NCI-H748 (cell line): ENCODE data around the gene PAX9.

Experiments used
- DNase-seq: peaks from one replicate; lab custom pipeline; 2025; ENCODE audit not compliant: unreplicated experiment; lab: John Stamatoyannopoulos, UW

PAX9 gene

DNA sequence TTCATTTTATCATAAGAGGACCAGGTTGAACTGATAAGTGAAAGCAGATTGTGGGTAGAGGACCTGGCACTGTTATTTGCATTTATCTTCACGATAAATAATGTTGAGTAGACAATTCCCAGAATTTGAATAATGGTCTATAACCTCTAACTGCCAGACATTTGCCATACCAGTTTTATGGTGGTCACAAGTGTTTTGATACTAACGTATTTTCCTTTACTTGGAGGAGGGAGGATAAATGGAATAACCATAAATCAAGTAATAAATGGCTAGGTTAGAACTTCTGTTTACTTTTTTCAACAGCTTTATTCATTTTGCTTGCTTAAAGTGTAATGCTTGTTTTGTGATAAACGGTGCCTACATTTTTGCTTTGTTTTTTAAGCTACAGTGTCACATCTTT is 9.5 kb downstream of the PAX9 start:
- peak; percentile 87 for DNase-seq

DNA sequence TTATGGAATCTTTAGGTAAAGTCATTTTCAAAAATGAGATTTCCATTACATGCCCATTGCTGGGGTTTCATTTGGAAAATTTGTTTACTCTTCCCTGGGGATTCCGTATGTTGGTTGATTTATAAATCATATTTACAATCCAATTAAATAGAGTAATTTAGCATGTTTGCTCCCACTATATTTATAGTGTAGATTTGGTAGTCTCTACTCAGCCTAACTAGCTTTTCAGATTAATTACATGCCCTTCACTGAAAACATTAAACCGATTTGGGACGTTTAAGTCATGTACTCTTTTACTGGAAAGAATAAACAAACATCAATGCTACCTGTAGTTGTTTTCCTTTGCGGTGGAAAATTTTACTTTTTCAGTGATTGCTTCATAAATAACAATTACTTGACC is 10.4 kb downstream of the PAX9 start:
- peak; percentile 85 for DNase-seq

DNA sequence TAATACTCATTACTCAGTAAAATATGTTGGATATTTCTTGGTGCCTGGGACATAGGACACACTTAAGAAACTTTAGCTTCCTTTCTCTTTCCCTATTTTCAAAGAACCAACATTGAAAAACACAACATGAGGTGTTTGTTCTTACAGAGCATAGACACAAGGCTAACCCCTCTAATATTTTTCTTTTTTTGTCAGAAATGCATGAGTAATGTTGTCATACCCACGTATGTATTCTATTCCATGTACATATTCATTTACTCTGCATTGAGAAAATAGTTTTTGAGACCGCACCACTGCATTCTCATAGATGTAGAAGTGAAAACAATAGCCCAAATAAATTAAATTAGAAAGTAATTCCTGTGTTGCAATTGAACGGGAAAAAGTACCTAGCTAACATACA is 13.0 kb downstream of the PAX9 start:
- DNase-seq = no peak

DNA sequence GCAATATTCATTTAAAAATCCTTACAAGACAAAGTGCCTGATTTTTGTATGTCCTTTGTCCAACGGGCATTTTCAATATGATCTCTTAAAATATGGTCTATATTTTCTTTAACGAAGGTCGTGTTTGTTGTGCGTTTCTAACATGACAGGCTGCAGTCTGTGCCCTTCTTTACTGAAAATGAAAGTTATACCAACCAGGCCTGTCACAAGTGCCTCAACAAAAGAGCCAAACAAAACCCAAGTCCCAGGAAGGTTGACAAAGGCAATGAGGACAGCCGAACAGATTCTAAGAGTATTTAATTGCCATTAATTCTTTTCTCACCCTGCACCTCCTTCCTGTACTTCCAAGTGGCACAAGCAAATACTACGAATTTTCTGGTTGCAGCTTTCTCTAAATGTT is 13.9 kb downstream of the PAX9 start:
- DNase-seq = no peak

DNA sequence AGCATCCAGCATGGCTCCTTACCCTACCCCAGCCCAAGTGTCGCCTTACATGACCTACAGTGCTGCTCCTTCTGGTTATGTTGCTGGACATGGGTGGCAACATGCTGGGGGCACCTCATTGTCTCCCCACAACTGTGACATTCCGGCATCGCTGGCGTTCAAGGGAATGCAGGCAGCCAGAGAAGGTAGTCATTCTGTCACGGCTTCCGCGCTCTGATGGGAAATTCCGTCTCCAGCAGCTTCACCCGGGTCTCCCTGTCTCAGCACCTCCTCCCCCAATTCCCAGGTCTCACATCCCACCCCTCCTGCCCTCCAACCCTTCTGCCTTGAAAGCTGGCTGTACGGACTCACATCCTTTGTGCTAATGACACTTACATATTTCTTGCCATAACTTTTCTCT is 14.6 kb downstream of the PAX9 start:
- no peak for DNase-seq

DNA sequence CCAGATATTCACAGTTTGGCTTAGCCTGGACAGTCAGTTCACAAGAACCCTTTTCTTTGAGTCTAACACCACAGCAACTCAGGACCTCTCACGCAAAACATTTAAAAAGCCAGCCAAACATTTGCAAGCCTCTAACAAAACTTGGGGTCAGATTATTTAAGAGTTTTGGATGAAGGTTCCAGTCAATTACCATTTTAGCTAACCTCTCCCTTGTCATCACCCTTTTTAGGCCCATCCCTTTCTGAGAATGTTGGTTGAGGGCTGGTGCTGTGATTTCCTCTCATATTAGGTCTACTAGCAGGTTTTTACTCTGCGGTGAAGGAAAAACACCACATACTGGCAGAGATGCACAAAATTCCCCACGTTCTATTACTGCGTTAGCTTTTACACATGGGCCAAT is 20.7 kb downstream of the PAX9 start:
- no peak for DNase-seq

DNA sequence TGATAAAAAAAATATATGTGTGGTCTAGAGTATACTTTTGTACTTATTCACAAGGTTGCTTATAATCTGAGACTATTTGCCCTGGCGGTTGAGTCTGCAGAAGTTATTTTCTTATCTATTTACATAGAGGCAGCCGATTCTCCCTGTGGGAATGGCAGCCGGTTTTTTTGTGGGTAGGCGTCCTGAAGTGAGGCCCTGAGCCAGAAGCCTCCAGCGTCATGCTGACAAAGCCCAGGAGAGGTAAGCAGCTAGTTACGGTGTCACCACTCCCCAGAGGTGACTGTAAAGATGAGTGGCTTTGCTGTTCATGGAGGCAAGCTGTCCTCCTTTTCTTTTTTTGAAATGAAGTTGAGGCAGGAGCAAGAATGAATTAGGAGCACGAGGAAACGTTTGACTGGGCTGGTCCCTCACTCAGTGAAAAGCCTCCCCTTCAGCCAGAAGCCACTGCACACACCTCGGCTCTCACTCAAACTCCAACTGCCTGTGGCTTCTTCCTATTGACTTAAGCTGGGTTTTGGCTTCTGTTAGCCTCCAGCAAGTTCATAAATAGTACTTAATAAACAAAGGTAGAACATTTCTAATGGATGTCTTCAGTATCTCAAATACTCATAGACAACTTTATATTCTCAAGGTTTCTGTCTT is 21.5 kb downstream of the PAX9 start:
- no peak for DNase-seq

DNA sequence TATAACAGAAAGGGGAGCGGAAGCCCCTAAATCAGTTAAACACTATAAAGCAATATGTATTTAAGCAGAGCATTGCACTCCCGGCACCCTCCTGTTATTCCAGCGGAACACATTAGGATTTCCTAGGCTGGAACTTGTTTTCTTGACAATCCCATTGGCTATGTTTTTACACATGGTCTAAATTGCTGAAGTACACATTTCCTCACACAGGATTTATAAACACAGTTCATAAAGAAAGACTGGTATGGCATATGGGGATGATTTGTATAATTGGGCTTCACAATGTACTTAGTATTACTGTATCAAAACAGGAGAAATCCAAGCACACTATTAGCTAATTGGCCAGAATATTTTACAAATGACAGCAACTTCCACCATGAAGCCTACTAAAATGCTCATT is 23.3 kb downstream of the PAX9 start:
- DNase-seq = no peak

DNA sequence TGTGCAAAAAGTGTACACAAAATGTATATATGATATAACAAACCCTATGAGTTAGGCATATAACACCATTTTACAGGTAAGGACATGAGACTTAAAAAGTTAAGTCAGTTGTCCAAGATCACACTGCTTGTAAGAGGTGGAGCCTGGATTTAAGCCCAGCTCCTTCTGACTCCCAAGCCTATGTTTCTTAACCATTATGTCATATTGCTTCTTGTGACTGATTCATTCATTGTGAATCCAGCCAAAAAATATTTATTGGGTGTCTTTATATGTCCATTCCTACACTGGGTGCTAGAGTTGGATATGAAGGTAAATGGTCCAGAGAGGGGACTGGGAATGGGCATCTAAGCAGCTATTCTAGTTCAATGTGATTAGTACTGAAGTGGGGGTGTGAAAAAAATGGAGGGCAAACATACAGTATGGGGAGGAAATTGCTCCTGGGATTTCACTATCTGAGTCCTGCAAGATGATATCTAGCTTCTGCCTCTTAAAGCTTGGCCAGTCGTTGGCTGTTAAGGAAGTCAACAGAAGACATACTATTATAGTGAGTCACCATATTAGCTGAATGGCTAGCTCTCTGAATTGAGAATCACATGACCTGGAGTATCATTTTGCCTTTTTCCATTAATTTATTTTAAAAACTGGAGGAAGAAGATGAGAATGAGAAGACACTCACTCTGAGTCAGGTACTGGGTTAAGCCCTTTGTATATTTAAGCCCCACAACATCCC is 28.8 kb downstream of the PAX9 start:
- no peak for DNase-seq

DNA sequence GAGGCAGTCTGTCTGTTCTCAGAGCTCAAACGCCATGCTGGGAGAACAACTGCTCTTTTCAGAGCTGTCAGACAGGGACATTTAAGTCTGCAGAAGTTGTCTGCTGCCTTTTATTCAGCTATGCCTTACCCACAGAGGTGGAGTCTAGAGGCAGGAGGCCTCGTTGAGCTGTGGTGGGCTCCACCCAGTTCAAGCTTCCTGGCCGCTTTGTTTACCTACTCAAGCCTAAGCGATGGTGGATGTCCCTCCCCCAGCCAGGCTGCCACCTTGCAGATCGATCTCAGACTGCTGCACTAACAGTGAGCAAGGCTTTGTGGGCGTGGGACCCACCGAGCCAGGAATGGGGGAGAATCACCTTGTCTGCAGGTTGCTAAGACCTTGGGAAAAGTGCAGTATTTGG is 37.8 kb downstream of the PAX9 start:
- peak; percentile 66 for DNase-seq

DNA sequence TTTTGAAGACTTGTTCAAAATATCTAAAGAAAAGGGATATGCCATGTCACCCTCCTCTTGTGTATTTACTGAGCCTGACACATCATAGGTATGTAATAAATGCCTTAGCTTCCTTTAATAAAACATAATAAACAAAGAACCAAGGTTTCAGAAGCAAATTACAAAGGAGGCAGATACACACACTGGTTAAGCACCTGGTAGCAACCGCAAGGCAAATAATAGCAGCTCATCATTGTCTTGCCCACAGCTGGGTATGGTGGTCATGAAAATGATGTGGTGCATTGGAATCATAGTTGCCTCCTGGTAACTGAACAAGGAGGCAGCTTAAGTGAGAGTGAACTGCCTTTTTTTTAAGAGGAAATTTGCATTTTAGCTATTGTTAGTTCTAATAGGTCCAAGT is 39.0 kb downstream of the PAX9 start:
- DNase-seq = peak; percentile 13

DNA sequence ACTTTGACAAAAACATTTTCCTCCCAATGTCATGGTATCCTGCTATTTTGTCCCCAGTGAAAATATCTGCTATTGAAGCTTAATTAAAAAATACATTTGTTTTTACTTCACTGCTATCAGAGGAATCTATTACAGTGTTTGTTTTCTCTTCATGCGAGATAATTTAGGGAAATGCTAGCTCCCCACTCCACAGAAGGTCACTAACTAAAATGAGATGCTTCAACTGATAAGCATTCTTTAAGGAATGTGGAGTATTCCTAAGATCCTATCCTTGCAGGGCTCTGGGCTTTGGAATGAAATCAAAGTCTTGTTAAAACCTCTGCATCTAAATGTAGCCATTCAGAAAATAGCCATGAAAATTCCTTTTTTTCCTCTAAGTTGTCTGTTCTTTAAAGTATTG is 39.5 kb downstream of the PAX9 start:
- DNase-seq = no peak

DNA sequence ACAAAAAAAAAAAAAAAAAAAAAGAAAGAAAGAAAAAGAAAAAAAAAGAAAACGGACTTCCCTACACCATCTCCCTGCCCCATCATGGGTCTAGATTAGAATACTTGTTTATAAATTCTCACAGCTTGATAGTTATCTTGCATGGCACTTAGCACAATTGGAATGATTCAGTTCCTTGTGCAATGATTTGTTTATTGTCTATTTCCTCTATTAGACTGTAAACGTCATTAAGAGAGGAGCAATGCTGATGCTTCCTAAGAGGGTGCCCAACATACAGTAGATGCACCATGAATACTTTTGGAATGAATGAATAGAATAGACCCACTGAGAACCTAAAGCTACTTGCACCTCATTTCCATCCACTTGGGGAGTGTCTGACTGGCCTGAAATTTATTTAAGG is 40.8 kb downstream of the PAX9 start:
- no peak for DNase-seq

DNA sequence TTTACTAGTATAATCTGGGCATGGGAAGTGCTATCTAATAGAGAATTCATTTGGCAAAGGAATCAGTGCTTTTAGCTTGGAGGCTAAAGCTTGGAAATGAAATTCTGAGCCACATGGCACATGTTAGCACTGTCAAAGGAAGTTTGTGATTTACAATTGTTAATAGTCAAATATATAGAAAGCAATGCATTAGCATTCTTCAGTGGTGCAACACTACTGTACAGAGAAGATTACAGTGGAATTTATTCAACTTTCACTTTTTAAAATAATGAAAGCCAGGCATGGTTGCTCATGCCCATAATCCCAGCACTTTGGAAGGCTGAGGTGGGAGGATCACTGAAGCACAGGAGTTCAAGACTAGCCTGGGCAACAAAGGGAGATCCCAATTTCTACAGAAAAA is 45.9 kb downstream of the PAX9 start:
- no peak for DNase-seq

DNA sequence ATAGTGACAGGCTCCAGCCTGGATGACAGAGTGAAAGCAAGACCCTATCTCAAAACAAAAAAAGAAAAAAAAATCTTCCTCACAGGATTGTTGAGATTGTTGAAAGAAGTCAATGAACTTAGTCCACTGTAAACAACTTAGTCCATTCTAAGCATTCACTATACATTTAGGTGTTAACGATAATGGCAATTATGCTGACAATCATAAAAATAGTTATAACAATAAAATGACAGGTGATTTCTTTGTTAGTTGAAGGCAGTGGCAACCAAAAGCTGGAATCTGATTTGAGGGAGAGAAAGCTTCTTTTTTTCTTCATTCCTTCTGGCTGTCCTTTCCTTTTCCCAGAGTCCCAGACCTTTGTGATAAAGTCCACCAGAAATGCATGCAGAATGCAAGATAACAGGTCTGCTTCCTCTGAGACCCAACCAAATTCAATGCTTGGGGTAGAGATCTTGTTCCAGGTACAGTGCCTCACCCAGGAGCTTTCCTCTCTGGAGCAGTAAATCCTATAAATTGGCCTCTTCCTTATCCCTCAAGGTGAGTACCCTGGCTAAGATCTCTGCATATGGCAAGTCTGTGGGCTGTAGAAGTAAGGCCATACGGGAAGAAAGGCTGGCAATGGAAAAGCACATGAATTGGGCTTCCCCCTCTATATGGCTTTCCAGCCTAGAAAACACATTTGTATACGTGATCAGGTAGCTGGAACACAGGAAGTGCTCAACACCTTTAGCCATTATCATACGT is 52.5 kb downstream of the PAX9 start:
- no peak for DNase-seq

DNA sequence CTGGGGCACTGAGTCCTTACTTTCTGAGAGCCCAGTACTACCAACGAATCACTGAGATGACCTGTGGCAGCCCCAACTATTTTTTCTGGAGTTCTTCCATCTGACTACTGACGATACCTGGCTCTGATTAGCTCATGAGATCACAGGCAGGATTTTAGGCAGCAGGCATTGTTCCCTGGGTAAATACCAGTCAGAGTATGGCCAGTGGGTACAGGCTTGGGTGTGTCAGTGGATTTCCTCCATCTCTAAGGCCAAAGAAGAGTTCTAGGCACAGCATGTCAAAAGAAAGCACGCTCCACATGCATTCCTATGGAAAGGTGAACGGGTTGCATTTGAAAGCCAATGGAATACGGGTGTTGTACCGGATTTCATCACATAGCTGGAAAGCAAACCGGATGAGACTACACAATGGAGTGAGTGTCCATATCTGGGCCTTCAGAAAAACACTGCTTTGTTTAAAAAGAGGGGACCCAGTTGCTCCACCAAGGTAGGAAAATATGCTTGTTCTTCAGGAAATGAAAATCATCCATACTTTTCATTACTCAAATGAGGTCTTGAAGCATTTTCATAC is 55.0 kb downstream of the PAX9 start:
- DNase-seq = no peak

DNA sequence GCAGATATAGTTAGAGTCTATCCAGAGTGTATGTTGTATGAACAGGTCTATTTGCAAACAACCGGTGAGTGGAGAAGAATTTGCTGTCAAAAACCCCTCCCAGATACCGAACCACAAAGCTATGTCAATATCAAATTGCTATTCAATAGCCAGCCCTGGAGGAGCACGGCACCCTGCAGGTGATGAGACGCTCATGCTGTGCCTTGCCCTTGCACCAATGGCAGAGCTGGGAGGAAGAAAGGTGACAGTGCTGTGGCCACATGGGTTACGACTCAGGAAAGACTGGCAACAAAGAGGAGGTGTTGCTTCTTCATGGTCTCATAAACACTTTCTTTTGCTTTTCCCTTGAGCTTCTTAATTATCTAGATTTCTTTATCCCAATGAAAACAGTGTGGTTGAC is 55.7 kb downstream of the PAX9 start:
- DNase-seq = peak; percentile 27

DNA sequence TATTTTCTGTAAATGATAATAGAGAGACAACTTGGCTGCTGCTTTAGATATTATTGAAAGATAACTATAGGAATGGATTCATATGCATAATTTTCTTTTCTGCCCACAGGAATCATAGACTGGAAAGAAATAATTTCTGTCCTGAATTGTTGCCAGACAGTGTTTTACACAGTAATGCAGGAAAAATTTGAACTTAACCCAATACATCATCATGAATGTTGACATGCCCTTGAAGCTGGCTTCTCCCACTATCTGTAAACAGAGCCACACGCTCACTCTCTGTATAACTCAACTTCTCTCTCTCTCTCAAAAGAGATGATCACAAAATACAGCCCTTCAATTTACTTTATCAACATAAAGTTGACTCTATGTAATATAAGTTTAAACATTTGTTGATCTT is 56.6 kb downstream of the PAX9 start:
- DNase-seq = no peak

DNA sequence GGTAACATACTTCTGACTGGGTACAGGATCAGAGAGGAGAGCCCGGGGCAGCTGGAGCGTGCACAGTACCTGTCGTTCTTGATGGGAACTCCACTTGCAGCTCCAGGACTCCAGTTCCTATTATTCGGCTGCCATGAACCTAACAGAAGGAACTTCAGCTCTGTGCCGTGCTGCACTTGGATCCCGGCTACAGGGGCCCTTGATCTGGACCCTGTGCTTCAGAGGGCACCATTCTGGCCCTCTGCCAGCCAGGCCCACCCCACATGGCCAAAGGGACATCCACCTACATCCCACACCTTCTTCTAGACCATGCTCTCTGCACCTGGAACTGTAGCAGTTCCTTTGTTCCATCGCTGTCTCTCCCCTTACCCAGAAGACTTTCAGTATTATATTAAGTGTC is 58.2 kb downstream of the PAX9 start:
- DNase-seq = no peak

DNA sequence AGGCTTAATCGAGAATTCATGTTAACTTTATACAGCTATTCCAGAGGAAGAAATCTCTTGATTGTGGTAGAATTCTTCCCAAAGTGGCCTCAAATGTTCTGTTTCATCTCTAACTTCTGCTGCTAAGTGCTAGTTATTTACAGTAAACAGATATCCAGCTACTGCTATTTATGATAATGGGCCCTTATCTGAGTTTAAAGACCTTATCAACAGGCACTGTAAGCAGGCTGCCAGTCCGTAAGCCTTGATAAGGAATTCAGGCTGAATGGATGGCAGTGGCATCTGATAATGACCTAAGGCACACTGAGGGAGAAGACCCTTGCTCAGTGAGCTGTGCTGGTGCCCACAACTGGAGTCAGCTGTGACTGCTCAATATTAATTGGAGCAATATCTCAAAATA is 59.0 kb downstream of the PAX9 start:
- DNase-seq = no peak

DNA sequence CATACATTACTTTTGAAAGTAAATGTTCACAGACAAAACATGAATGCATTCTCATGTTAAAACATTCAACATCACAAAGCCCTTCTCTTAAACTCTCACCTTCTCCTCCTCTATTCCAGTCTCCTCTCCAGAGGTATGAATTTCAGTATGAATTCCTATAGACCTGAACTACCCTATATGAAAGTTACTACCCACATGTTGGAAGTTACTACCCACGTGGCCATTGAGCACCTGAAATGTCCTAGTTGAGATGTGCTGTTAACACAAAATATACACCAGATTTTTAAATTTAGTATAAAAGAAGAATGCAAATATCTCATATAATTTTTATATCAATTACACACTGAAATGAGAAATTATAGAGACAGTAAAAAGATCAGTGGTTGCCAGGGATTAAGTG is 60.2 kb downstream of the PAX9 start:
- DNase-seq = no peak

DNA sequence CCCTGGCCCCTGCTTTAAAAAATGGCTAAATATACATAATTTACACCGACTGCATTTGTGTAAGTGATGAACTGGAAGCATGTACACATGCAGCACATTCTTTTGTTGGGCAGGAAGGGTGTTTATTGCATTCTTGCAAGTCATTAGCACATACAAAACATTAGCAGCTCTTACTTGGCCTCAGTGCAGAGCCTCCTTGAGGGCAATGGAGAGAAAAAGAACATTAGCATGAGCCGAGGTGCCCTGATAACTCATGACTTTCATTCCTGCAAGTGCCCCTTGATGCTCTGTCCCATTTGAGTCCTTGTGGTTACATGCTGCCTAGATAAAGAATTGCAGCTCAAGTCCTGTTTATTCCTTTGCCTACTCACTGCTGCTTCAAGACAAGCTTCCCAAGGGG is 61.9 kb downstream of the PAX9 start:
- DNase-seq = no peak
